Panc1 (cell line): ENCODE results near the gene TSHZ1. TPM values are rescaled to one million over a fixed set of nuclear protein-coding genes. Genes with fewer than 3 reads are reported as not detected.

Source experiments
- ATAC-seq: fragments of 200-7000 bp; cut with Tn5 transposase; 2 replicates; pipeline ENCODE4 v1.9.1; 2020; ENCODE audit warnings: mild to moderate bottlenecking, moderate library complexity
- BruUV-seq: library from RNA; stranded (reverse); fragments of 400-500 nt; replicated peaks from 2 replicates; lab custom pipeline; 2021; lab: Mats Ljungman, UMichigan
- CTCF ChIA-PET: fragments of 300-600 bp; sonication (Branson Sonifier 250); formaldehyde crosslinking; loops from one replicate; lab custom pipeline; 2022; ENCODE audit warnings: antibody characterized with exemption; lab: Charles Lee
- POLR2A ChIA-PET: fragments of 300-600 bp; sonication (Branson Sonifier 250); formaldehyde crosslinking; loops from one replicate; lab custom pipeline; 2022; ENCODE audit warnings: antibody characterized with exemption; lab: Charles Lee
- DNase-seq: peaks from one replicate; pipeline ENCODE4 v3.0.0-alpha.2; 2010; ENCODE audit warnings: low read depth, low spot score
- H3K27ac ChIP-seq: 2 replicates; pipeline ENCODE4 v1.5.1; 2011; ENCODE audit warnings: mild to moderate bottlenecking, low read length, inconsistent platforms
- H3K27me3 ChIP-seq: fragments of 200-500 bp; sonication (Bioruptor generic); 2 replicates; pipeline ENCODE4 v1.6.0; 2014; ENCODE audit warnings: low read length, inconsistent platforms; ENCODE audit not compliant: control insufficient read depth, insufficient read depth
- H3K36me3 ChIP-seq: fragments of 200-500 bp; sonication (Bioruptor generic); 2 replicates; pipeline ENCODE4 v1.5.1; 2014; ENCODE audit warnings: inconsistent platforms, mild to moderate bottlenecking, low read length, moderate library complexity; ENCODE audit not compliant: control insufficient read depth, insufficient read depth
- H3K4me1 ChIP-seq: 2 replicates; pipeline ENCODE4 v1.5.1; 2011; ENCODE audit warnings: inconsistent platforms, mild to moderate bottlenecking, low read length, moderate library complexity; ENCODE audit not compliant: control insufficient read depth, insufficient read depth
- H3K4me3 ChIP-seq, 2 experiments: 2 replicates each; pipeline ENCODE4 v1.5.1; 2011 to 2012; ENCODE audit warnings: low read depth in 2 of 2, low read length in 2 of 2, mild to moderate bottlenecking in 2 of 2, inconsistent platforms in 1 of 2, moderate library complexity in 1 of 2
- H3K9me3 ChIP-seq: fragments of 200-500 bp; sonication (Bioruptor generic); 2 replicates; pipeline ENCODE4 v1.5.1; 2014; ENCODE audit warnings: low read depth, mild to moderate bottlenecking, inconsistent platforms, low read length, moderate library complexity; ENCODE audit not compliant: control insufficient read depth, insufficient read depth
- CTCF ChIP-seq: fragments of 450-650 bp; IDR thresholded peaks from 2 replicates; pipeline ENCODE4 v1.5.1; 2017; ENCODE audit warnings: mild to moderate bottlenecking
- POLR2AphosphoS5 ChIP-seq: IDR thresholded peaks from 2 replicates; pipeline ENCODE4 v1.6.1; 2012; ENCODE audit warnings: mild to moderate bottlenecking, low read depth, low read length, moderate library complexity
- REST ChIP-seq, 2 experiments: IDR thresholded peaks; 2 replicates each; pipeline ENCODE4 v1.6.1; 2011 to 2012; ENCODE audit warnings: low read depth in 2 of 2, control low read depth in 1 of 2, low read length in 1 of 2, mild to moderate bottlenecking in 1 of 2, moderate library complexity in 1 of 2; ENCODE audit not compliant: insufficient read depth in 1 of 2
- SIN3A ChIP-seq: IDR thresholded peaks from 2 replicates; pipeline ENCODE4 v1.6.1; 2012; ENCODE audit warnings: low read depth, mild to moderate bottlenecking, low read length, moderate library complexity, borderline replicate concordance; ENCODE audit not compliant: insufficient read depth
- TCF7L2 ChIP-seq: IDR thresholded peaks from 2 replicates; pipeline ENCODE4 v1.6.1; 2011; ENCODE audit warnings: mild to moderate bottlenecking, low read depth, low read length, inconsistent platforms
- in situ Hi-C: cut with HindIII; loops from 2 replicates; pipeline ENCODE4 v1.10.0; 2016; ENCODE audit warnings: low sequenced_read_pairs, low pct_unique_long_range_greater_than_20kb
- intact Hi-C: fragments of 100-400 bp; cut with micrococcal nuclease; formaldehyde crosslinking; loops from one replicate; pipeline ENCODE4 v1.10.0; 2022; ENCODE audit not compliant: unreplicated experiment
- total RNA-seq: library from RNA; stranded (reverse); gene quantifications from one replicate; pipeline ENCODE4 v1.2.1, GENCODE V29; 2021; ENCODE audit not compliant: unreplicated experiment

Gene TSHZ1
- total RNA-seq, 1 experiment from 2014 or later: 10.0 TPM

GRCh38 chr18:75173738-75174137 is 36.9 kb upstream of the TSHZ1 start:
- Histone ChIP-seq H3K4me1 (no peaks in the 10 kb centered on the region), H3K27me3 (no peaks in the 10 kb centered on the region), H3K4me3 (no peak overlapping the region), H3K36me3 (no peaks in the 10 kb centered on the region), H3K9me3 (no peaks in the 10 kb centered on the region), H3K27ac (no peak overlapping the region)
- DNase-seq (no peak), ATAC-seq (no peak)
- intact Hi-C loops: no loop called here
- BruUV-seq: no TSS peak
- ChIA-PET CTCF (interaction anchor here (0.5 kb wide), 1 partner anchor 1009 kb away, joined by 3 read pairs; no protein-coding TSS in a partner anchor), POLR2A (no interaction called here)
- TF ChIP-seq REST (IDR thresholded peaks at IDR 0.05; ENCODE audit: insufficient read depth in 1 of 2, low read depth in 2 of 2, low read length in 1 of 2): no peak
- no peak for TF ChIP-seq SIN3A
- no peak for TF ChIP-seq TCF7L2
- no peak for TF ChIP-seq POLR2AphosphoS5
- TF ChIP-seq CTCF: no peak
- in situ Hi-C loops: no loop called here

GRCh38 chr18:75176849-75177248 is 33.7 kb upstream of the TSHZ1 start:
- intact Hi-C loops (no loop called here), in situ Hi-C loops (no loop called here)
- no TSS peak for BruUV-seq
- H3K27me3 ChIP-seq: no peaks in the 10 kb centered on the region
- DNase-seq: no peak
- no peaks in the 10 kb centered on the region for H3K4me1 ChIP-seq
- TF ChIP-seq SIN3A (no peak), TCF7L2 (no peak), CTCF (no peak), REST (IDR thresholded peaks at IDR 0.05; ENCODE audit: insufficient read depth in 1 of 2, low read depth in 2 of 2, low read length in 1 of 2) (no peak), POLR2AphosphoS5 (no peak)
- no peak for ATAC-seq
- no peak overlapping the region for H3K4me3 ChIP-seq
- POLR2A ChIA-PET: no interaction called here
- no peaks in the 10 kb centered on the region for H3K36me3 ChIP-seq
- CTCF ChIA-PET: no interaction called here
- H3K9me3 ChIP-seq: no peaks in the 10 kb centered on the region
- no peak overlapping the region for H3K27ac ChIP-seq
